Activated CD4-positive, alpha-beta T cell treated with anti-CD3 and anti-CD28 coated beads, Interleukin-2, Interleukin-4, amounts not matched to agents 100 ng/mL and 50 ng/mL, durations not matched to agents 16 hours and 8 hours (primary cell): ENCODE results near the gene SLF2.
"Not testable (repeated sequence)": the region's sequence is repeated elsewhere in the genome, so short reads cannot be mapped to it uniquely, and the experiment has no call there.

Source experiments
- DNase-seq: peaks from one replicate; pipeline ENCODE4 v3.0.0-alpha.2; 2020; ENCODE audit warnings: low spot score

SLF2 gene

DNA sequence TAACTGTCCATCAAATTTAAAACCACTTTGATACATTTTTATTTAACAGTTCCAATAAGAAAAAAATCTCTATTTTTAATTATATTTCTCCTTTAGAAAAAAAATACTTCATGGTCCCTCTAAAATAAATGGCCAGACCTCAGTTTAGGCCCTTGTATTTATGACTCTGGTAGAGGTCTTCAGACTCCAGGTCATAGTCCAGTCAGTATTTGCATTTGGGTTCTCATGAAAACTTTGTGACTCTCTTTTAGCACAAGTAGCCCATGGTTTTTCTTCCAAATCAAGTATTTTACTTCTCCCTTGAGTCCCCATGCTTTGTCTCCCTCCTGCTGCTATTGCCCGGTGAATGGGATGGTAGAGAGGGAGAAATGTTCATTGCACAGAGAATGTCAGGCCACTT lies 51.1 kb downstream of the SLF2 start:
- no peak for DNase-seq

DNA sequence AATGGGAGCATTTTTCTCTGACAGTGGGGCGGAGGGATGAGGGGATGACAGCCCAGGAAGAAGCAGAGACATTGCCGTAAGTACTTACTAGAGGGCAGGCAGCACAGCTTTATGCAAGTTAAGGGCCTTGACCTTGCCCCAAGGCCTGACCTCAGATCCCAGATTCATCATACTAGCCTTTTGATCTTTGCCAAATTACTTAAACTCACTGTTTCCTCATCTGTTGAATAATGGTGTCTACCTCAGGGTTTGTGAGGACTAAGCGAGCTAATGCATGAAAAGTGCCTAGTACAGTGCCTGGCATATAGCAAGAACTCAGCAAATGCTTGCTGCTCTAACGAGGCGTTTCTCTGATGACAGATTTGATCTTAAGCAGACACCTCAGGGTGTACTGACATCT lies 53.1 kb downstream of the SLF2 start:
- DNase-seq = no peak

DNA sequence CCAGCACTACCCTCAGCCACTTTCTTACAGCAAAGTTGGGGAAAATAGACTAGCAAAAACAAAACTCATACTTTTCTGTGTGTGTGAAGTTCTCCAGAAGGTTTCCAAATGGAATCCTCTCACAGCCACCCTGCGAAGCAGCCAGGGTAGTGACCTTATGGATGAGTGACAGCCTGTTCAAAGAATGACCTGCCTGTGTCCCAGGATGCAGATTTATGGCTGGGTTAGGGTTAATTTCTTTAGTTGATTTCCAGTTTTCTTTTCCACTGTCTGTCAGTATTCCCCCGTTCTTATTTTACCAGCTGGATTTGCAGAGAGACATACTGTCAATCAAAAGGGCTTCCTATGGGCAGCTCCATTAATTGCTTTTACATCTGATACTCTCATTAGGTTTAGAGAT lies 54.1 kb downstream of the SLF2 start:
- DNase-seq = no peak

DNA sequence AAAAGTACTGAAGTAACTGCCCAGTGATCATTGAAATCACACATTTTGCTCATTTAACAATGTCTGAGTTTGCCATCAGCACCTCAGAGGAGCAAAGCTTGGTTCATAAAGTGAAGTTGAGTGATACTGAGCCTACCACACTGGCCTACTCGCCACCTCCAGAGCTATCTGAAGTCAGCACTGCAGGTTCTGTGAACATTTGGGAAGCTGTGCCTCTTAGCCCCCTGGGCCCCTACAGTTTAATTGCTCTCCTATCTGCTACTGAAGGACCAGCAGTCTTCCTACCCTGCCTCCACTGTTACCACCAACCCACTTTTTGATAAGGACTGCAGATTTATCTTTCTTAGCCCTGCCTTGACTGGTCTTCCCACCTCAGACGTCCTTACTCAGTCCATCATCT lies 54.6 kb downstream of the SLF2 start:
- no peak for DNase-seq

DNA sequence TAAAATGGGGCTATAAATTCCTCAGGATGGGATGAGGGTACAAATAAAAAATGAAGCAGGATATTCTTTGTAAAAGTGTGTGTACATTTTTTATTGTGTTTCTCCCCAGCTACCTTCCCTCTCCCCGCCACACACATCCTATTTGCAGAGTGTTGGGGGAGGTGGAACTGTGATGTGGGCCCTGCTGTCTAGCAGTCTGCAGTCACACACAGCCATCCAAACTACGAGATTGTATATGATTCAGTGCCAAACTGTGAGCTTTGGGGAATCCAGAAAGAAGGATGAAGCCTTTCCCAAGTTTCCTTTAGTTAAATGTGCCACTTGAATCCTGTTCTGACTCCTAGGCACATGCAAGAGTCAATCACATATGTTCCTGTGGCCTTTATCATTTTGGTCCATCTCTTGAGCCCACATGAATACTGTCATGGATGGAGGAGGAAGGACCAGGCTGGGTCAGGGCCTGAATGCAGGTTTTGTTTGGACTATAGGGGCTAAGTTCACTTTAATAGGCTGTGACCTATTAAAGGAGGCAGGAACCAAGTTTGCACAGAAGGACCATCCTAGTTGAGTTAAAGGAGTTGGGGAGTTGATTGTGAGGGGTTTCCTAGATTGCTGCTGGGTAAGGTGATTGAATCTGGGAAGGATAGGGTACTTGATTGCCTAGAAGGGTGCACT lies 55.4 kb downstream of the SLF2 start:
- no peak for DNase-seq

DNA sequence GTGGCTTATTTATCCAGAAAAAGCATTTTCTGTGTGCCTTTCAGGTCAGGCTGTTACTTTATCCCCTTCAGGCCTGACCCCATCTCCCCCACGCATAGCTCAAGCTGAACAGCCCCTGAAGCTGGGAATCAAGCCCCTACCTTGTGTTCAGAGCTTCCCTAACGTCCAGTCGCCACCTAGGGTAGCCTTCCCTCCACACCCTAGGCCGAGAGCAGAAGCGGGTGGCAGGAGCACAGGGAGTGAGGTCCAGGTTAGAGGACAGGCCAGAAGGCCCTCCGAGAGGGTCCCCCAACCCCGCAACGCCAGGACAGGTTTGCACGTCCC lies 56.1 kb downstream of the SLF2 start:
- DNase-seq = no peak

DNA sequence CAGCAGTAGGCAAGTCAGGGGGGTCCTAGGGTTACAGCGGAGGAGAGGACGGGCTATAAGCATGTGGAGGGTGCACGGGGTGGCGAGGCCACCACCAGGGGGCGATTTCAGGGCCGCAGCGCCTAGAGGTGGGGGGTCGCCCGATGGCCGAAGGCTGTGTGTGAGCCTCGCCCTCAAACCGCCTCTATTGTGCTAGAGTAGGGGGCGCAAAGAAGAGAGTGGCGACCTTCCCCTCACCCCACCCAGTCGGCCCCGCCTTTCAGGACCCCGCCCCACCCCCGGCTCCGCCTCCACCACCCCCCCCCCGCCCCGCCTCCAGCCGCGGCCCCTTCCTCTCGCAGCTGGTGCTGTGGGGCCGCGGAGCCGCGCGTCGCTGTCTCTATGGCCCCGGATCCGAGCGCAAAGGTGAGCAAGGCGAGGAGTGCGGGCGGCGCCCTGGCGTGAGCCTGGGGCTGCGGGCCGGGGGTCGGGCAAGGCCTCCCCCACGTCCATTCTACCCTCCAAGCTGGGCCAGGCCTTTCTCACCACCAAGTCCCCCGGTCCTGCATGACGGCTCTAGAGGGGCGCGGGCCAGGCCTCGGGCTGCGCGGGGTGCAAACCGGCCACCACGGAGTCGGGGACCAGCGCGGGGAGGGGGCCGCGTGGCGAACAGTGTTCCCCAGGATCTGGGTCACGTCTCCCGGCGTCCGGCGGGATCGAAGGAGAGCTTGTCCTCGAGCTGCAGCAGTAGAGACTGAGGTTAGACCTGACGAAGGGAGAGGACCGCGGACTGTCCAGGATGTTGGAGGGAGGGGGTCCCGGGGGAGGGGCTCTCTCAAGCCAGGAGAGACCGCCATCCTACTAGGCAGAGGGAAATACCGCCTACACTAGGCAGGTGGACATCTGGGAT lies 56.7 kb downstream of the SLF2 start, which contains the start of gene SEMA4G:
Gene SEMA4G (plus strand): TSS at position 318 of the 889 bp plus-strand sequence. CDS start 3,409 bp downstream, outside the sequence.
- peak; percentile 28 for DNase-seq

DNA sequence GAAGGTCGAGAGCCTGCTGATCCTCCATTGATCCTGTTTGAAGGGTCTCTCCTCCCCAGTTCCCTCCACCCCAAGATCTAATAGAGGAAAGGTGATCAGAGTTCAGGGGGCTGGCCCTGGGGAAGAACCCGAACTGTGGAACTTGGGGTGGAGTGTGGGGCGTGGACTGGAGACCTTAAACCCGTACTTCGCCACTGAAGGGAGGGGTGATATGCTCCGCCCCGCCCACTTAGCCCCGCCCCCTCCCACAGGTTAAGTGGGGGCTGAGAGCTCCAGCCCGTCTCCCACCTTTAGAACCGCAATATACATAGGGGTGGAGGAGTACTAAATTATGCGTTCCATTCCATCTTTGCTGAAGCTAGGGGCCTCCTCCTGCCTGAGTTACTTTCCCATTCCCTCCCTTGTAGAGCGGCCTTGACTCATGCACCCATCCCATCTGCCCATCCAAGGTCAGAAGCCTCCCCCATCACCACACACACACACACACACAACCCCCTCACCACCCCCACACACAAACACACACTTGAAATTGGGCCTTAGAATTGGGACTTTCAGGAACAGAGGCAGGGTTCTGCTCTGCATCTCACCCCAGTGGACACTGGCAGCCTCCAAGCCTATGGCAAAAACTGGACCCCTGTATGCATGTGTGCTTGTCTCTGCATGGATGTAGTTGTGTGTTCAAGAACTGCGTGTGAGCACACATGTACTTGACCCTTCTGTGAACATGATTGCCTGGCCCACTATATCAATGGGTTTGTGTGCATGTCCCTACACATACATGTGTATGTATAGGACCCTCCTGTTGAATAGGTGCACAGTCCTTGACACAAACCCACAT lies 57.5 kb downstream of the SLF2 start:
- no peak for DNase-seq

DNA sequence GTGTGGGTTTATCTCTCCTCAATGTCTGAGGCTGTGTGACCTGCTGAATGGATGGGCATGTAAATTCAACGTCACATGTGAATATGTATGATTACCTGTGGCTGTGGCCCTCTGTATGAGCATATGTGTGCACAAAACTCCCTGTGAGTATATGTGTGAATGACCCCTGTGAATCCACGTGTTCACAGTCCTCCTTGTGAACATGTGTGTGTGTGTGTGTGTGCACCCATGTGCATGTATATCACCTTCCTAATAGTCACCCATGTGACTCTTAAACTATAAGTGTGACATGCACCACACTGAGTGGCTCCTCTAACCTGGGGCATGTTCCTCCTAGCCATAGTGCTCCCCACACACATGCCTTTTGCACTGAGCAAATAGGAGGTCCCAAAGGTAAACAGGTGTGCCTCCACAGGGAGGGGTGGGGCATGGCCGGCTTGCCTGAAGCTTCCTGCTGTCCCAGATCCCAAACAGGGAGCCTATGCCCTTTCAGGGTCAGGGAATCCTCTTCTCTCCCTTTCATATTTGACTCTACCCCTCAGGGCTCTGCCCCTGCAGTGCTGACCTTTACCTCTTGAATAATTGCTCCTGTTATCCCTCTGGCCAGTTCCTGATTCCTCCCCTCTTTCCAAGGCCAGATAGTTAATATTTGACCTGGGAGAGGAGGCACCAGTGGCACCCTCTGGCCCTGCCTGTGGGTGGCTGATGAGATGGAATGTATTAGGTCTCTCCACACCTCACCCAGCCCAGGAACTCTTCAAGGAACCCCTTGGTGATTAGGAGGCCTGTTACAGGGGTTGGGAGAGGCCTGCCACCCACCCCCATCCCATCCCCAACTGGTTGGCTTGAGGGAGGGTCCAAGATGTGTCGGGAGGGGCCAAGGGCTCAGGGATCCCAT lies 58.4 kb downstream of the SLF2 start:
- no peak for DNase-seq

DNA sequence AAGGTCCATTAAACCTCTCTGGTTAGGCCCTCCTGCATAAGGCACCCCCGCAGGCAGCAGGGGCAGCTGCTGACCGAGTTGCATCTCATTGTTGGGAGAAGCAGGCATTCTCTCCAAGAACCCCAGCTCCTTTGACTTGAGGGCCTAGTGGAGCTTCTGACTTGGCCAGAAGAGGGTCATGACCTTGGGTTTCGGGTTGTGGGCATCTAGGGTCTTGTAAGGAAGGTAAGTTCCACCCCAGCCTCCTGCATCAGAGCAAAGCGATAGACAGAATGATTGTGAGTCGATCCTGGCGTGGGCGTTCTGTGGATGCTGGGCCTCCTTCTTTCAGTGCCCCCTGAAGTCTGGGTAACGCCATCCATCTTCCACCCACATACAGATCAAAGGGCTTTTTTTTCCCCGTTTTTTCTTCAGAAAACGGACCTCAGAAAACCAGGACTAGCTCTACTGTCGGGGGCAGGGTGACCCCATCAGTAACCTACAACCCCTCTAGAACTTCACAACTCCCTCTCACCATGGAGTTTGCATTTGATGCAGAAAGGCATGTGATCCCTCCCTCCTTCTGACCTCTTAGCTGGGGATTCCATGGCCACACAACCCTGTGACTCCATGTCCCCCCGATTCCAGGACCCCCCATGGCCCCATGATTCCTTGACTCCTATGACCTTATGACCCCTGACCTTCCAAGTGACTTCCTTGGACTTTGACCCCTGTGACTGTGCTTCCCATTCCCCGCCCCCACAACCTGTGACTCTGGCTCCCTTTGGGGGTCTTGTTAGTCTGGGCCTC lies 59.5 kb downstream of the SLF2 start:
- DNase-seq = no peak

DNA sequence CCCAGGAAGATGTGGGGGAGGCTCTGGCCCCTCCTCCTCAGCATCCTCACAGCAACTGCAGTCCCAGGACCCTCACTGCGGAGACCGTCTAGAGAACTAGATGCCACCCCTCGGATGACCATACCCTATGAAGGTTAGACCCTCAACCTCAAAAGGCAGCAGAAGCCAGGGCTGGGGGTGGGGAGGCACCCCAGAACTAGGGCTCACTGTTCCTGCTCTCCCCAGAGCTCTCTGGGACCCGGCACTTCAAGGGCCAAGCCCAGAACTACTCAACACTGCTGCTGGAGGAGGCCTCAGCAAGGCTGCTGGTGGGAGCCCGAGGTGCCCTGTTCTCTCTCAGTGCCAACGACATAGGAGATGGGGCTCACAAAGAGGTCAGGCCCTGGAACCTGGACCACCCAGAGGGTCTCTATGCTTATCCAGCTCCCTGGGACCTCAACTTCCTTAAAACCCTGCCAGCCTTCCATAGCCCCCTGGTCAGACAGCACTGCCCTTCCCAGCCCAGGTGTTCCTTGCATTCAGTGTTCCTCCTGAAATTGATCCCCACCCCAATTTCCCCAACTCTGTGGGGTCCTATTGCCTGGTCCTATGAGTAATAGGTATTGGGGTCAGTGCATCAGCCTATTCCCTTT lies 60.3 kb downstream of the SLF2 start:
- DNase-seq = no peak

DNA sequence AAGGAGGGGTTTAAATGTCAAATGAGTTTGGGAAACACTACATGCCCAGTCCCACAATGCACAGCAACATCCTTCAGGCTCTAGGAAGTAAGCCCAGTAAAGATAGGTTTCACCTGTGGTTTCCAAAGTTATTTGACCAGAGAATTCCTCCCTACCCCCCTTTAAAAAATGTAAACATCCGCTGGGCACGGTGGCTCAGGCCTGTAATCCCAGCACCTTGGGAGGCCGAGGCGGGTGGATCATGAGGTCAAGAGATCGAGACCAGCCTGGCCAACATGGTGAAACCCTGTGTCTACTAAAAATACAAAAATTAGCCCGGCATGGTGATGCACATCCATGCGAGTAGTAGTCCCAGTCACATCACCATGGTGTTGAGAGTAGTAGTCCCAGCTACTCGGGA lies 62.6 kb downstream of the SLF2 start:
- DNase-seq = not testable (repeated sequence)

DNA sequence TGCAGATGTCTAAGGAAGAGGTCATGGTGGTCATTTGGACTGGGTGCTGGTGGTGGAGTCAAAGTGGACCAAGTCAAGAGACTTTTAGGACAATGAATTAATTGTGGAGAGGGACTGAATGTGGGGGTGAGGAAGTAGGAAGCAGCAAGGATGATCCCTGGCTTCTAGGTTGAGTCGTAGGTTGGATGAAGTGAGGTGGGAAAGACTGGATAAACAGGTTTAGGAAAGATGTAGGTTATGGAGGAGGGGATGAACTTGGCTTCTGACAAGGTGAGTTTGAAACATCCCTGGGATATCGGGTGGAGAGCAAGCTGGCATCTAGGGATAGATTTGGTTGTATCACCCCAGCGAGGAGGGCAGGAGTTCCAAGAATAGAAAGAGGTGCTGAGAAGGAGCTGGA lies 64.1 kb downstream of the SLF2 start:
- DNase-seq = no peak

DNA sequence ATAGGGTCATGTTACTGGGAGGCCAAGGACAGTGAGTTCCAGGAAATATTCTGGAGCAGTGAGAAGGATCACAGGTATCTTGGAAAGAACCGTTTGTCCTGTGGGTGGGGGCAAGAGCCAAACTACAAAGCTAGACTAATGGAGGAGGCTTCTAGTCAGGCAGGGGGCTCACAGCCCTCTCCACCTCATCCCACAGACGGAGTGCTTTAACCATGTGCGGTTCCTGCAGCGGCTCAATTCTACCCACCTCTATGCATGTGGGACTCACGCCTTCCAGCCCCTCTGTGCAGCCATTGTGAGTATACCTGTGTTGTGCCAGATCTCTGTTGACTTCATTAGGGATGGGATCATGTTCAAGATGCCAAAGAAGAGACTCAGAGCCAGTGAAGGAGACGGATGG lies 64.7 kb downstream of the SLF2 start:
- no peak for DNase-seq

DNA sequence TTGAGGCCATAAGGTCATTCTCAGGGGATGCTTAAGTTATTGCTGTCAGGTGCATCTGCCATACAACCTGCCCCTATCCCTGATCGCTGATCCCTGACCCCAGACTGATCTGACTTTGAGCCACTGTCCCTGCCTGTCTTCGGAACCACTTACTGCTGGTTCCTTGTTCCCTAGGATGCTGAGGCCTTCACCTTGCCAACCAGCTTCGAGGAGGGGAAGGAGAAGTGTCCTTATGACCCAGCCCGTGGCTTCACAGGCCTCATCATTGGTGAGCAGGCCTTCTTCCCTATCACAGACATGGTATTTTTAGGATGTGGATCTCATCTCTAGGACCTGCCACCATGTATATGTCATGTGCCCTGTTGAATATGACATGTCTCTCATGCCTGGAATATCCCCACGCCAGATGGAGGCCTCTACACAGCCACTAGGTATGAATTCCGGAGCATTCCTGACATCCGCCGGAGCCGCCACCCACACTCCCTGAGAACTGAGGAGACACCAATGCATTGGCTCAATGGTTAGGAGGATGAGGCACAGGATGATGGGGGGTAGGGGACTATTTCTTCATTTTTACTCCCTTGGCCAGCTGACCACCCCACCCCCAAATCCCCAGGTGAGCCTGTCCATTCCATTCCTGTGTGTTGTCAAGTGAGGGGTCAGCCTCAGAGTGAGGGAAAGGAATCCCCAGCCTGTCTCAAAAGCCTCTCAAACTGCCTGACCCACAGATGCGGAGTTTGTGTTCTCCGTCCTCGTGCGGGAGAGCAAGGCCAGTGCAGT lies 65.5 kb downstream of the SLF2 start:
- no peak for DNase-seq

DNA sequence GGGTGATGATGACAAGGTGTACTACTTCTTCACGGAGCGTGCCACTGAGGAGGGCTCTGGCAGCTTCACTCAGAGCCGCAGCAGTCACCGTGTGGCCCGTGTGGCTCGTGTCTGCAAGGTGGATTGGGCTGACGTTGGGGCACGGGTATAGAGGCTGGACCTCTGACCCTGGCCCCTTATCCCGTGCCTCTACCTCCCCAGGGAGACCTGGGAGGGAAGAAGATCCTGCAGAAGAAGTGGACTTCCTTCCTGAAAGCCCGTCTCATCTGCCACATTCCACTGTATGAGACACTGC lies 66.1 kb downstream of the SLF2 start:
- DNase-seq = no peak

DNA sequence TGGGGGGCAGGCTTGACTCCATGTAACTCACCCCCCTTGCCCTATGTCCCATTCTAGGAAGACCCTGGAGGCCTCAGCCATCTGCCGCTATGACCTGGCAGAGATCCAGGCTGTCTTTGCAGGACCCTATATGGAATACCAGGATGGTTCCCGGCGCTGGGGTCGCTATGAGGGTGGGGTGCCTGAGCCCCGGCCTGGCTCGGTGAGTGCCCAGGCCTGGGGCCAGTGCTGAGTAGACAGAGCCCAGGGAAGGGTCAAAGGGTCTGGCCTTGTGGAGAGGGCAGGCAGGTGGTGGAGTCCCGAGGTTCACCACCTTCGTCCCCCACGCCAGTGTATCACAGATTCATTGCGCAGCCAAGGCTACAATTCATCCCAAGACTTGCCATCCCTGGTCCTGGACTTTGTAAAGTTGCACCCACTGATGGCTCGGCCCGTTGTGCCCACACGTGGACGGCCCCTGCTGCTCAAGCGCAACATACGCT lies 67.1 kb downstream of the SLF2 start:
- no peak for DNase-seq

DNA sequence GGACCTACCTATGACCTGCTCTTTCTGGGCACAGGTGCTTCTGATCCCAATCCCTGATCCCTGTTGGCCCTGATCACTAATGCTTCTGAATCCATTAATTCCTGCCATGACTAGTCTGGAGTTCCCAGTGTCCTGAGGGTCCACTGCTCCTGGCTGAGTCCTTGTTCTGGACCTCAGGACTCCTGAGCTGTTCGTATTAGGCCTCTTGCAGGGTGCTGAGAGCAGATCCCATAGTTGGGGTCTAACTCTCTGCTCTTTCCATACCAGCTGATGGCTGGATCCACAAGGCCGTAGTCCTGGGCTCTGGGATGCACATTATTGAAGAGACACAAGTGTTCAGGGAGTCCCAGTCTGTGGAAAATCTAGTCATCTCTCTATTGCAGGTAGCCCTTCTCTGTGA lies 67.5 kb downstream of the SLF2 start:
- DNase-seq = no peak

DNA sequence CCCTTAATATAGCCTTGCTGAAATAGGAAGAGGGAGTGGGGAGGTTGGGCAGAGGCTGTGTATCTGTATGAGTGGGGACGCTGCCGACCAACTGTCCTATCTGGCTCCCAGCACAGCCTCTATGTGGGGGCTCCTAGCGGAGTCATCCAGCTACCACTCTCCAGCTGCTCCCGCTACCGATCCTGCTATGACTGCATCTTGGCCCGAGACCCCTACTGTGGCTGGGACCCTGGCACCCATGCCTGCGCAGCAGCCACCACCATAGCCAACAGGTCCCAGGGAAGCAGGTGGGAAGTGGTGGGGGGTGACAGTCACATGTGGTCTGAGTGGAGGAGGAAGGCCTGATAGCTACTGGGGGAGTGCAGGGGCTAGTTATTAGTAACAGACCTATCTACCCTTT lies 67.9 kb downstream of the SLF2 start:
- no peak for DNase-seq
